Measurements from ENCODE around the gene CDC5L. TPM values are rescaled to one million over a fixed set of nuclear protein-coding genes. Genes with fewer than 3 reads are reported as not detected.

The CDC5L gene
- total and polyA plus RNA-seq, 9 donors = 13.0 to 24.0 (median 19.5) TPM

- Histone ChIP-seq H3K27me3 (no peaks in the 10 kb centered on the region), H3K4me3 (peak overlapping the region; percentile 91), H3K4me1 (ENCODE audit: insufficient read depth) (peaks cover 3% of the 10 kb centered on the region), H3K27ac (peak overlapping the region; percentile 89 to 98), H3K36me3 (no peaks in the 10 kb centered on the region), H3K9me3 (no peaks in the 10 kb centered on the region)
- WGBS, 3 donors = 2 to 5% (median 3%) methylated on average over 8 of the region's 8 CpGs
- no peak for TF ChIP-seq EP300 (IDR thresholded peaks at IDR 0.05)
- TF ChIP-seq CTCF (IDR thresholded peaks at IDR 0.05) = no peak
- TF ChIP-seq POLR2A (IDR thresholded peaks at IDR 0.05) = no peak
- DNase-seq = peak in 2 of 5 donors; percentile 26 to 34
- intact Hi-C loops (cut with DNase I) = no loop called here
Observed at GRCh38 chr6:44386929-44387345, 569 bp upstream of the CDC5L start.

- TF ChIP-seq EP300 (IDR thresholded peaks at IDR 0.05) (no peak), CTCF (IDR thresholded peaks at IDR 0.05) (no peak)
Observed at GRCh38 chr6:44388135-44388487, 605 bp downstream of the CDC5L start.

GRCh38 chr6:44388887-44389286, 1.4 kb downstream of the CDC5L start:
- DNase-seq = no peak
- Histone ChIP-seq H3K4me3 (peak overlapping the region; percentile 91), H3K27me3 (no peaks in the 10 kb centered on the region), H3K36me3 (no peaks in the 10 kb centered on the region), H3K27ac (peak overlapping the region in 1 of 2 donors; percentile 89), H3K9me3 (no peaks in the 10 kb centered on the region), H3K4me1 (ENCODE audit: insufficient read depth) (peaks cover 3% of the 10 kb centered on the region)
- no peak for TF ChIP-seq POLR2A (IDR thresholded peaks at IDR 0.05)
- no peak for TF ChIP-seq CTCF (IDR thresholded peaks at IDR 0.05)
- no peak for TF ChIP-seq EP300 (IDR thresholded peaks at IDR 0.05)
- whole genome bisulfite sequencing, 3 donors = 48 to 53% (median 50%) methylated on average over 5 of the region's 5 CpGs
- intact Hi-C loops (cut with DNase I) = no loop called here

More at GRCh38 chr6:44388135-44388487, 605 bp downstream of the CDC5L start:
- DNase-seq = peak in 1 of 5 donors; percentile 21
- WGBS, 3 donors = 0 to 3% (median 1%) methylated on average over 7 to 10 of the region's 10 CpGs
- H3K9me3 ChIP-seq = no peaks in the 10 kb centered on the region
- H3K27me3 ChIP-seq = no peaks in the 10 kb centered on the region
- H3K4me1 ChIP-seq (ENCODE audit: insufficient read depth) = peaks cover 3% of the 10 kb centered on the region
- H3K36me3 ChIP-seq = no peaks in the 10 kb centered on the region
- H3K27ac ChIP-seq = peak overlapping the region; percentile 89 to 98
- intact Hi-C loops (cut with DNase I) = no loop called here
- peak overlapping the region; percentile 91 for H3K4me3 ChIP-seq

- Histone ChIP-seq H3K4me3 (no peak overlapping the region), H3K4me1 (ENCODE audit: insufficient read depth) (peaks cover 3% of the 10 kb centered on the region), H3K27me3 (no peaks in the 10 kb centered on the region), H3K9me3 (no peaks in the 10 kb centered on the region), H3K27ac (no peak overlapping the region), H3K36me3 (no peaks in the 10 kb centered on the region)
- WGBS, 3 donors = 69 to 72% (median 70%) methylated on average over 1 of the region's 1 CpG
- TF ChIP-seq POLR2A (IDR thresholded peaks at IDR 0.05) (no peak), CTCF (IDR thresholded peaks at IDR 0.05) (no peak), EP300 (IDR thresholded peaks at IDR 0.05) (no peak)
- no peak for DNase-seq
- intact Hi-C loops (cut with DNase I) = no loop called here
Observed at GRCh38 chr6:44390158-44390683, 2.7 kb downstream of the CDC5L start.
